GM23248 (cell line): ENCODE results near the gene RBKS. TPM values are rescaled to one million over a fixed set of nuclear protein-coding genes. Genes with fewer than 3 reads are reported as not detected.

Experiments
- DNase-seq: peaks from one replicate; pipeline ENCODE4 v3.0.0-alpha.2; 2015
- H2AFZ ChIP-seq: fragments of 200-600 bp; sonication (generic); 2 replicates; pipeline ENCODE4 v1.6.1; 2016; ENCODE audit warnings: antibody characterized with exemption
- H3F3A ChIP-seq: fragments of 200-600 bp; sonication (generic); 2 replicates; pipeline ENCODE4 v1.6.1; 2016; ENCODE audit warnings: mild to moderate bottlenecking, antibody characterized with exemption, mixed run types; ENCODE audit not compliant: insufficient read depth
- H3K27ac ChIP-seq: fragments of 200-600 bp; sonication (generic); 2 replicates; pipeline ENCODE4 v1.5.1; 2016; ENCODE audit warnings: mild to moderate bottlenecking
- H3K27me3 ChIP-seq: fragments of 200-600 bp; sonication (generic); replicated peaks from 2 replicates; pipeline ENCODE4 v1.6.1; 2016; ENCODE audit warnings: mild to moderate bottlenecking; ENCODE audit not compliant: insufficient read depth
- H3K36me3 ChIP-seq: fragments of 200-600 bp; sonication (generic); 2 replicates; pipeline ENCODE4 v1.6.1; 2016; ENCODE audit warnings: low read depth, mild to moderate bottlenecking
- H3K4me1 ChIP-seq: fragments of 200-600 bp; sonication (generic); 2 replicates; pipeline ENCODE4 v1.6.1; 2016; ENCODE audit warnings: mild to moderate bottlenecking; ENCODE audit not compliant: insufficient read depth
- H3K4me2 ChIP-seq: fragments of 200-600 bp; sonication (generic); one replicate; pipeline ENCODE4 v1.6.1; 2016; ENCODE audit warnings: mild to moderate bottlenecking; ENCODE audit not compliant: unreplicated experiment
- H3K4me3 ChIP-seq: fragments of 200-600 bp; sonication (generic); 2 replicates; pipeline ENCODE4 v1.5.1; 2016; ENCODE audit warnings: mild to moderate bottlenecking
- H3K79me2 ChIP-seq: fragments of 200-600 bp; sonication (generic); 2 replicates; pipeline ENCODE4 v1.6.1; 2016; ENCODE audit warnings: mild to moderate bottlenecking; ENCODE audit not compliant: insufficient read depth
- H3K9ac ChIP-seq: fragments of 200-600 bp; sonication (generic); 2 replicates; pipeline ENCODE4 v1.6.1; 2016; ENCODE audit warnings: mild to moderate bottlenecking
- H3K9me2 ChIP-seq: fragments of 200-600 bp; sonication (generic); 2 replicates; pipeline ENCODE4 v1.6.1; 2016; ENCODE audit warnings: mixed run types, mild to moderate bottlenecking, moderate library complexity; ENCODE audit not compliant: insufficient read depth
- H3K9me3 ChIP-seq: fragments of 200-600 bp; sonication (generic); one replicate; pipeline ENCODE4 v1.6.1; 2017; ENCODE audit warnings: low read depth
- H4K20me1 ChIP-seq: fragments of 200-600 bp; sonication (generic); 2 replicates; pipeline ENCODE4 v1.6.0; 2016; ENCODE audit not compliant: insufficient read depth
- EZH2 ChIP-seq: fragments of 200-600 bp; sonication (generic); IDR thresholded peaks from 2 replicates; pipeline ENCODE4 v1.6.1; 2018; ENCODE audit warnings: antibody characterized with exemption, mild to moderate bottlenecking; ENCODE audit not compliant: insufficient read depth, poor library complexity, severe bottlenecking
- EZH2phosphoT487 ChIP-seq: fragments of 200-600 bp; sonication (generic); IDR thresholded peaks from 2 replicates; pipeline ENCODE4 v1.6.1; 2018; ENCODE audit warnings: antibody characterized with exemption, moderate library complexity, mild to moderate bottlenecking, low read depth; ENCODE audit not compliant: insufficient read depth
- WGBS, 2 experiments: methylation state at CpG; one replicate each; pipeline ENCODE4 v1.1.6; 2015 to 2017; ENCODE audit warnings: low lambda C conversion rate in 2 of 2, low coverage in 1 of 2; ENCODE audit errors: missing lambda C conversion rate in 2 of 2; 5-methylcytosine and 5-hydroxymethylcytosine counted together
- in situ Hi-C: fragments of 300-500 bp; cut with MboI; formaldehyde crosslinking; loops from 2 replicates; pipeline ENCODE4 v1.15.0; 2020
- polyA plus RNA-seq: library from polyadenylated mRNA; unstranded; fragments of >200 nt; fragmentation: Nextera tagmentation; extraction: Ambion mirVana; gene quantifications from 2 replicates; pipeline ENCODE4 v1.2.1, GENCODE V29; 2016
- total RNA-seq: library from RNA; depleted of rRNA; stranded (reverse); fragments of >200 nt; shearing (Covaris generic); gene quantifications from 2 replicates; pipeline ENCODE4 v1.2.3, GENCODE V29; 2014

Gene RBKS
- total and polyA plus RNA-seq, 2 experiments from 2014 or later: 2.8 to 3.6 TPM

GRCh38 chr2:27842894-27843293 is 47.3 kb downstream of the RBKS start:
- no peaks in the 10 kb centered on the region; the same call in 1 of the 2 replicates for H3F3A ChIP-seq
- DNase-seq: no peak
- H4K20me1 ChIP-seq: no peaks in the 10 kb centered on the region
- no peaks in the 10 kb centered on the region for H3K27me3 ChIP-seq
- no peak overlapping the region for H3K4me2 ChIP-seq
- TF ChIP-seq EZH2 (no peak), EZH2phosphoT487 (no peak)
- H3K9me2 ChIP-seq: no peaks in the 10 kb centered on the region
- no peak overlapping the region for H3K4me3 ChIP-seq
- H3K4me1 ChIP-seq: no peaks in the 10 kb centered on the region
- in situ Hi-C loops: no loop called here
- 47 to 56% methylated on average over 5 of the region's 5 CpGs for WGBS, 2 experiments
- H2AFZ ChIP-seq: no peak overlapping the region
- no peaks in the 10 kb centered on the region for H3K9me3 ChIP-seq
- no peaks in the 10 kb centered on the region for H3K79me2 ChIP-seq
- no peak overlapping the region for H3K27ac ChIP-seq
- no peak overlapping the region for H3K9ac ChIP-seq
- H3K36me3 ChIP-seq: no peaks in the 10 kb centered on the region

- H3K27ac ChIP-seq: no peak overlapping the region
- H3K9me3 ChIP-seq: no peaks in the 10 kb centered on the region
- in situ Hi-C loops: no loop called here
- no peak overlapping the region for H2AFZ ChIP-seq
- no peaks in the 10 kb centered on the region for H3K36me3 ChIP-seq
- H3K27me3 ChIP-seq: no peaks in the 10 kb centered on the region
- WGBS, 2 experiments: 62% methylated on average over 3 of the region's 3 CpGs
- no peak overlapping the region for H3K4me3 ChIP-seq
- H3K9ac ChIP-seq: no peak overlapping the region
- DNase-seq: no peak
- H3F3A ChIP-seq: no peaks in the 10 kb centered on the region; the same call in 1 of the 2 replicates
- H4K20me1 ChIP-seq: no peaks in the 10 kb centered on the region
- no peak for TF ChIP-seq EZH2
- no peaks in the 10 kb centered on the region for H3K79me2 ChIP-seq
- no peaks in the 10 kb centered on the region for H3K9me2 ChIP-seq
- H3K4me2 ChIP-seq: no peak overlapping the region
- H3K4me1 ChIP-seq: peaks cover 4% of the 10 kb centered on the region
Observed at GRCh38 chr2:27839022-27839618, 51.1 kb downstream of the RBKS start.

GRCh38 chr2:27838502-27838901 is 51.7 kb downstream of the RBKS start:
- Histone ChIP-seq H3K4me3 (no peak overlapping the region), H3K36me3 (no peaks in the 10 kb centered on the region), H3K4me1 (peaks cover 10% of the 10 kb centered on the region), H3K9ac (no peak overlapping the region), H4K20me1 (no peaks in the 10 kb centered on the region), H3K27ac (no peak overlapping the region), H3F3A (peaks cover 5% of the 10 kb centered on the region; the same call in 1 of the 2 replicates), H3K4me2 (no peak overlapping the region), H3K79me2 (no peaks in the 10 kb centered on the region), H3K9me2 (no peaks in the 10 kb centered on the region), H3K9me3 (no peaks in the 10 kb centered on the region), H3K27me3 (no peaks in the 10 kb centered on the region), H2AFZ (no peak overlapping the region)
- in situ Hi-C loops: no loop called here
- no peak for TF ChIP-seq EZH2
- TF ChIP-seq EZH2phosphoT487: no peak
- no peak for DNase-seq

- Histone ChIP-seq H3F3A (peaks cover 15% of the 10 kb centered on the region; the same call in 1 of the 2 replicates), H2AFZ (no peak overlapping the region), H3K9me2 (no peaks in the 10 kb centered on the region), H3K9ac (no peak overlapping the region), H3K4me2 (peak overlapping the region; percentile 10), H3K4me3 (no peak overlapping the region), H3K27ac (no peak overlapping the region), H3K27me3 (no peaks in the 10 kb centered on the region), H3K79me2 (no peaks in the 10 kb centered on the region), H3K9me3 (no peaks in the 10 kb centered on the region), H4K20me1 (no peaks in the 10 kb centered on the region), H3K36me3 (no peaks in the 10 kb centered on the region), H3K4me1 (peaks cover 34% of the 10 kb centered on the region)
- WGBS, 2 experiments: 13 to 29% methylated on average over 1 of the region's 1 CpG
- in situ Hi-C loops: no loop called here
- DNase-seq: peak; percentile 74
- TF ChIP-seq EZH2phosphoT487: no peak
Observed at GRCh38 chr2:27833931-27834330, 56.3 kb downstream of the RBKS start.

GRCh38 chr2:27832396-27832795 is 57.8 kb downstream of the RBKS start:
- Histone ChIP-seq H3K79me2 (no peaks in the 10 kb centered on the region), H2AFZ (no peak overlapping the region), H3K9me2 (no peaks in the 10 kb centered on the region), H3K9ac (no peak overlapping the region), H3F3A (peaks cover 15% of the 10 kb centered on the region; the same call in 1 of the 2 replicates), H3K27me3 (no peaks in the 10 kb centered on the region), H3K27ac (peak overlapping the region; percentile 50), H3K9me3 (no peaks in the 10 kb centered on the region), H3K36me3 (no peaks in the 10 kb centered on the region), H3K4me2 (peak overlapping the region; percentile 46), H3K4me3 (no peak overlapping the region), H3K4me1 (peaks cover 34% of the 10 kb centered on the region), H4K20me1 (no peaks in the 10 kb centered on the region)
- 3 to 4% methylated on average over 2 of the region's 2 CpGs for WGBS, 2 experiments
- in situ Hi-C loops: no loop called here
- peak; percentile 85 for DNase-seq
- TF ChIP-seq EZH2phosphoT487: no peak
- TF ChIP-seq EZH2: no peak
